Fibroblast of skin of right quadriceps (primary cell): ENCODE data around the gene MAP4K2.
A peak's percentile ranks its signal among the peaks of the same experiment; 100 is the strongest.

Experiments
- DNase-seq: peaks from one replicate; pipeline ENCODE4 v3.0.0-alpha.2; 2013

MAP4K2 gene

GRCh38 chr11:64810891-64811272 is 7.9 kb upstream of the MAP4K2 start:
- DNase-seq: no peak

- DNase-seq: peak; percentile 95
These were observed 7.4 kb upstream of the MAP4K2 start, which contains the start of gene MEN1 for GRCh38 chr11:64810271-64810890. Gene MEN1 (minus strand): TSS chr11:64810551. CDS start chr11:64810109, 442 bp downstream.

- DNase-seq: no peak
These were observed 6.8 kb upstream of the MAP4K2 start for GRCh38 chr11:64809781-64810241.

DNA sequence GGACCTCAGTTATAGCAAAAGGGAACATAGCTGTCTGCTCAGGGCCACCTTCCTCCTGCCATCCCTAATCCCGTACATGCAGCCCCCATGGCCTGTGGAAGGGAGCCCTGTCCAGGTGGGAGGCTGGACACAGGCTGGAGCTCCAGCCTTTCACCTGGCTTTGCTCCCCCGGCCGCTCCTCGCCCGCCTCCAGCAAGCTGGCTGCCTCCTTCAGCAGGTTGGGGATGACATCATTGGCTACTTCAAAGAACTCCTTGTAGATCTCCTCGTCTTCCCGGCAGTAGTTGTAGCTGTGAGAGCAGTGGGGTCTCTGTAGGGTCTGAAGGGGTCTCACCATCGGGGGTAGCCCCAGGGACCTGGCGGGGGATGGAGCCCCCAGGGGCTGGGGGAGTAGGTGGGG is 2.5 kb upstream of the MAP4K2 start:
- no peak for DNase-seq

DNA sequence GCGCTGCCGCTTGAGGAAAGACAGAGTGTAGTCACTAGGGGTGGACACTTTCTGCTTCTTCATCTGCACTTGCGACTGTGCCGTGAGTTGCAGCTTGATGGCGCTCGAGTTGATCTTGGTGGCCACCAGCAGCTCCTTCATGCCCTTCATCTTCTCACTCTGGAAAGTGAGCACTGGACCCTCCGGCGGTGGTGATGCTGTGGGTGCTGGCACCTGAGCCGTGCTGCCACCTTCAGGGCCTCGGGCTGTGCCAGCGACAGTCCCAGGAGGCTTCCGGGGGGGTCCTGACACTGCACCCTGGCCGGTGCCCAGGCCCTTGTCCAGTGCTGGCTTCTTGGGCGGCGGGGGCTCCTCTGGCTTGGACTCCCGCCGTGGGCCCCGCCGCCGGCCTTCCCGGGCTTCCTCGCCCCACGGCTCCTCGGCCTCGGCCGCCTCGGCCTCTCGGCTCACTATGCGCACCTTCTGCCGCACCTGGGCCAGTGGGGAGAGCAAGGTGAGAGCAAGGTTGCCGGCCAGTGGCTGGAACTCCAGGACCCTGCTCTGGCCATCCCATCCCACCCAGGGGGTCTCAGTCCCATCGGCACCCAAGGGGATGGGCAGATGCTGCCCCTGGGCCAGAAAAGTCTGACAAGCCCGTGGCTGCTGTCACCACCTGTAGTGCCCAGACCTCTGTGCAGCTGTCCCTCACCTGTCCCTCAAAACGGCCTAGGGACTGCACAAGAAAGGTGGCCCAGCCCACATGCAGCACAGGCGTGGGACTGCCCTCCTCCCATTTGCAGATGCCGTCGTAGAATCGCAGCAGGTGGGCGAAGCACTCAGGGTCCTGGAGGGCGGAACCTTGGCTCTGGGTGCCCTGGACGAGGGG is 1.6 kb upstream of the MAP4K2 start:
- DNase-seq: no peak

DNA sequence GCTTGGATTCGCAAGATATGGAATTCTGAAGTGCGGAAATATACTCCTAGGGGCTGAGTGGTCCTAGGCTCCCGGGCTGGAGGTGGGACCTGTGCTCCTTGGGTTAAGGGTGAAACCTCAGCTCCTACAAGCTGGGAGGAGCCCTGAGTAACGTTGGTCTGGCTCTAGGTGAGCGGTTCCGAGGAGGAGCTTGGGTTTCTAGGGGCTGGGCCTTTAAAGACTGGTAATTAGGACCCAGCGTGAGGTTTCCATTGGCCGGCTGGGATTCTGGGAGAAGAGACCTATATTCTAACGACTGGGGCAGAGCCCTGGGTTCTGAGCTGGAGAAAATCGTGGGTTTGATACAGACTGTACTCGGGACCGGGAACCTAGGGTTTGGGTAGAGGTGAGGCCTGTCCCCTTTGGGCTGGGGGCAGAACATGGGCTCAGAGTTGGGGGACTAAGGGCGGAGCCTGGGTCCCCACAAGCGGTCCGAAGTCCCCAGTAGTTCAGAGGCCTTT is 882 bp upstream of the MAP4K2 start:
- no peak for DNase-seq

DNA sequence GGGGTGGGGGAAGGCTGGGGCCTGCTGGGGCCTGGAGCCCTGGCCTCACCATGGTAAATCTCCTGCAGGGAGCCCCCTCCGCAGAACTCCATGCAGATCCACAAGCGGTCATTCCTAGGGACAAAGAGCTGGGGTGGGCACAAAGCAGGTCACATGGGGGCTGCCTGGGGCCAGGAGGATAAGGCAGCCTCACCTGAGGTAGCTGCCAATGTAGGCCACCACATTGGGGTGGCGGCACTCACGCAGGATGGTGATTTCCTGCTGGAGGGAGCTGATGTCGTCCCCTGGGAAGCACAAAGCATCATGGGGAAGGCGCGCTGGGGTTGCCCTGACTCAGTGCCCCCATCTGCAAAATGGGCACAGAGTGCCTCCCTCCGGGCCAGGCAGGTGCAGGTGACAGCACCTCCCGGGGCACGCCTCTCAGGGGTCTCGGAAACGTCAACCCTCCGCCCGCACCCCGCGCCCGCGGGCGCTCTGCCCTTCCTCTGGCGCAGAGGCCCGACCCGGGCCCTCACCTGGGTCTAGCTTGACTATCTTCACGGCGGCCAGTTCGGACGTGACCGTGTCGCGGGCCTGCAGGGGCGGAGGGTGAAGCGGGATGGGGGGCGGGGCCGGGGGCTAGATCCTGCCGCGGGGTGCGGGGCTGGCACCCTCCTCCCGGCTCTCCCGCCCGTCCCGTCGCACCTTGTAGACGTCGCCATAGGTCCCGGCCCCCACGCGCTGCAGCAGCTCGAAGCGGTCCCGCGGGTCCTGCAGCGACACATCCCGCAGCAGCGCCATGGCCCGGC is 450 bp downstream of the MAP4K2 start:
- no peak for DNase-seq

DNA sequence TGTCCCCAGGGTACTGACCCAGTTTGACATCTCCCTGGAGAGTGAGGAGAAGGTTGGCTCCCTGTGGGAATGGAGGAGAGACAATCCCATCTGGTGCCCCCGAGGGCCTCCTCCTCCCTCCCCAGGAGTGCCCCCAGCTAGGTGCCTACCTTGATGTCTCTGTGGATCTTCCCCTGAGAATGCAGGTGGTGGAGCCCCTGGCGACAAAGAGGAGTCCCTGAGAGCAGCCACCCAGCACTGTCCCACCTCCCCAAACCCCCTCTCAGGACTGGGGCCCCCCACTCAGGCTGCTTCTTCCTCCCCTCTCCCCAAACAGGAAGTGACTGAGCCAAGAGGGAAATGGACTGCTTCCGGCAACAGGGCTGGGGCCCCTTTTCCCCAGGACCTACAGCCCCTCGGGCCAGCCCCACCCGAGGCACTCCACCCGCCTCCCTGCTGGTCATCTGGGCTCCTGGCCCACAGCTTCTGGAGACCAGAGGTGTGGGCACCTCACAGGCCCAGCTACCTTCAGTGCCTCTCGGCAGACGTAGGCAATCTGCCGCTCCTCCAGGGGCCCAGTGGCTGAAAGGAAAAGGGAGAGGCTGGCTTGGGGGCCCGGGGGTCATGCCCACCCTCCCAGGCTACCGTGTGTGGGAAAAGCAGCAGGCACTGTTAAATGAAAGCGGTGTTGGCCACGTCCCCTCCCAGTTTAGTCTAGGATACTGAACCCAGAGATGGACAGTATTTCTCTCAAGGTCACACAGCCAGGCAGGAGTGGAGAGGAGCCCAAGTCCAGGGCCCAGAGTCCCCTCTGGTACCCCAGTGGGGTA is 1.2 kb downstream of the MAP4K2 start:
- no peak for DNase-seq

GRCh38 chr11:64801158-64801464 is 1.9 kb downstream of the MAP4K2 start:
- no peak for DNase-seq

DNA sequence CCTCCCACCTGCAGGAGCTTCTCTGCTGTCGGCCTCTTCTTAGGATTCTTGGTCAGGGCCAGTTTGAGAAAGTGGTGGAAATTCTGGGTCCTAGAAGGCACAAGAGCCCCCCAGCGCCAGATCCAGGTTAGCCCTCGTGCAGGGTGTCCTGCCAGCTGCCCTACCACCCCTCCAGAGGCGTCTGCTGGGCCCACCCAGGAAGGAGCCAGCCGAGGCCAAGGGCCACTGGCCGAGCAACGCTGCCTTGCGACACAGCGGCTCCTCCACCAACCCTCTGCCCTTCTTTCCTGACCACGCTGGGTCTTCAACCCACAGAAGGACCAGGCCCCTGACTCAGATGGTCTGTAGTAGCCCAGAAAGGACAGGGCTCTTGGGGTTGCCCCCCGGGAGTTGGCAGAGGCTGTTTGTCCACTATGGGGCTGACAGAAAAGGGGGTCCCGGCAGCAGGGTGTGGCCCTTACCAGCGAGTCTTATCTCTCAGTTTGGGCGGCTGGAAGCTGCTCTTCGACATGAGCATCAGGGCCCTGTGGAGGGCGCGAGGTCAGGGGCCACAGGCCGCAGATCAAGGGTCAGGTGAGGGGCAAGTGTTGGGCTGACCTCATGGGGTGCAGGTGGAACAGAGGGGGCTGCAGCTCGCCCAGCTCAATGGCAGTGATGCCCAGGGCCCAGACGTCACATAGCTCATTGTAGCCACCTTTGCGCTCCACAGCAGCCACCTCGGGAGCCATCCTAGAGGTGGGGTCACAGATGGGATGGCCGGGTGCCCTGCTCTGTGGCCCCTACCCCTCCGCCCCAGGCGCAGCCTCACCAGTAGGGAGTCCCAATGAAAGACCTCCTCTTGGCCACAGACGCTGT is 2.5 kb downstream of the MAP4K2 start:
- DNase-seq: no peak

DNA sequence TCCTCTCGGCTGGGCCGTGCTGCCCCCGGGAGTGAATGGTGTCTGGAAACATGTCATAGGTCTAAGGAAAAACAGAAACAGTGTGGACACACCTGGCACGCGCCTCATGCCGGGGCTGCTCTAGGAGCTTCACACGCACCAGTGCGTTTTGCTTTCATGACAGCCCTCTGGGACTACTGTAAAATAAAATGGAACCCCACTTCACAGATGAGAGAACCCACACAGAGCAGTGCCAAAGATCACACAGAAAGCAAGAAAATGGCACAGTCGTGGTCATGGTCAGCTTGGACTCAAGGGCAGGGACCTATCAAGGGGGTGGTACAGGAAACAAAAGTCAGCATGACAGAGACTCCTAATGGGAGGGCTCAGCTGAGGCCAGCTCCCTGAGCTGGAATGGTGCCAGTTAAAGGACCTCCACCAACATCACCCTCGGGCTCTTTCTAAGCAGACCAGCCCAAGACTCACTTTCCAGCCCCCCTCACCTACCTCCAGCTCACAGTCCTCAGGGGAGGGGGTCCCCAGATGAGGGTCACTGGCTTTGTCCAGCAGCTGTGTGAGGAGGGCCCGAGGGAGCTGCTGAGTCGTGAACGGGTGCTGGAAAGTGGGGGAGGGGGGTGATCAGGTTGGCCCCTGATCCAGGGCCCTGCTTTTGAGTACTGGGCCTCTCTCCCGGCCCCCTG is 3.3 kb downstream of the MAP4K2 start:
- DNase-seq: no peak

GRCh38 chr11:64799256-64799622 is 3.8 kb downstream of the MAP4K2 start:
- no peak for DNase-seq

- DNase-seq: no peak
These were observed 6.1 kb downstream of the MAP4K2 start for GRCh38 chr11:64796757-64797541.

DNA sequence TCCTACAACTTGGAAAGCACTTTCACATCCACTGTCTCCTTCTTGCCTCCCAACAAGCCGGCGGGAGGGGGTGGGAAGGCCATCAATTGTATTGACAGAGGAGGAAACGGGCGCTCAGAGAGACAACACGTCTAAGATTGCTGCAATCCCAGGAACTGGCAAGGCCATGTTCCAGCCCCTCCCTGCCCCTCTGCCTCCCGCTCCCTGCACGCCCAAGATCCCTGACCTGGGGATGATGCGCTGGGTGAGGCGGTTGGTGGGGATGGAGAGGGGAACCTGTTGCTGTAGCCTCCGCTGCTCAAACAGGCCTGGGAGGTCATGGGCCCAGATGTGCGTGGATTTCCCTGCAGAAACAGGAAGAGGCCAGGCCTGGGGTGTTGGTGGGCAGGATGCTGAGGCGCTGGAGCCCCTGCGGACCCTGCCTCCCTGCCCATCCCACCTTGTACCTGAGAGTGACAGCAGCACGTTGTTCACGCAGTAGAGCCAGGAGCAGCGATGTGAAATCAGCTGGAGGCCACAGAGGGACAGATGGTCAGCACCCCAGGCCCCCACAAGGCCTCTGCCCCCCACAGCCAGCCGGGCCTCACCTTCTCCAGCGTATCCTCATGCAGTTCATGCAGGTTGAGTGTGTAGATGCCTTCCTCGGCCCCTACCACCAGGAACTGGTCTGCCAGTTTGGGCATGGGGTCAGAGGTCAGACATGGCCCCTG is 6.8 kb downstream of the MAP4K2 start:
- no peak for DNase-seq

- no peak for DNase-seq
These were observed 8.5 kb downstream of the MAP4K2 start for GRCh38 chr11:64794526-64794925.

DNA sequence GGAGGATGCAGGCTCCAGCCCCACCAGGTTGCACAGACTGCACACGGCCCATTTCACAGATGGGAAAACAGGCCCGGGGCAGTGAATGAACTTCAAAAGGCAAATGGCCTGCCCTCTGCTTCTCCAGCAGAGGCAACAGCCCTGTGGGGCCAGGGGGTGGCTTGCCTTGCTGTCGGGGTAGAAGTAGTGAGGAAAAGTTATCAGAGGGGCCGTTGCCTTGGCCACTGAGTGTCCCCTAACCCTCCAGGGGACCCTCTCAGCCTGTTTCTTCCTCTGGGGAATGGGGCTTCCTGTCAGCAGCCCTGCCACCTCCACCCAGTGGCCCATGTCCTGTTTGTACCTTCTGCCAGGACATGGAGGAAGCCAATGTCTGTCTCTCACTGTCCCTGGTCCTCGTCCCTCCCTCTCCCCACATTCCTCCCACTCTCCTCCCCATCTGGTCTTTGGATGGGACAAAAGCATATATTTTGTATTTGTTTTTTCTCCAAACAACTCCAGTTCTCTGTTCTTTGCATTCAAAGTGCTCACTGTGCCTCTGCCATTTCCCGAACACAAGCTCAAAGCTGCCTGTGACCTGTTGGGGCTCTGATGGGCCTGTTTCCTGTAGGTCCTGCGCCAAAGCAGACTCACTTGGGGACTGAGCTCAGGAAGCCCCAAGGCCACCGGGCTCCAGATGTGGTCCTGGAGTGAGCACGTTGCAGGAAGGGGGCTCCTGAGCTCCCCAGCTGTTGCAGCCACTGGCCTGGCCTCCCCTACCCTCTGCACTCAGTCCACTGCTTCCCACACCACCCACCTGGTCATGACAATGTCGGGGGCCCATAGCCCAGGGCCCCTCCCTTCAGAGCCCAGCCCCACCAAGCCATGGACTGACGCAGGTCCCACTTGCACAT is 9.5 kb downstream of the MAP4K2 start:
- no peak for DNase-seq

GRCh38 chr11:64792482-64792881 is 10.5 kb downstream of the MAP4K2 start:
- no peak for DNase-seq

DNA sequence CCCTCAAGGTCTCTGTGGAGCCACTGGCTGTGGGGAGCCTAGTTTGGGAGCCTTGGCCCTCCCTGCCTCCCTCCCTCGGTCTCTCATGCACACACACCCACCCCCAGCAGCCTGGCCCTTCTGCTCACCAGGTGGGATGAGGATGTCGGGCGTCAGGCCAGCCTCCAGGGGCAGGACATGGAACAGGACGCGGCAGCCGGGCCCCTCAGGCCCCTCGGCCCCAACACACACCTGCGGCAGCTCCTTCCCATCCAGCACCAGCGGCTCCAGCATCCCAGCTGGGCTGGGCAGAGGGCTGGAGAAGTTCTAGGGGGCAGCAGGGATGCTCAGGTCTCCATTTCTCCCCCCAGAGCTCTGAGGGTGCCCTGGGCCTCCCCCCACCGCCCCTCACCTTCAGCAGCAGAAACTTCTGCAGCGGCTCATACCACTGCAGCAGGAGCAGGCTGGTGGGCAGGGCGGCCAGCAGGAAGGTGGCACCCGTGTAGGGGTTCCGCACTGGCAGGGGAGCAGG is 11.2 kb downstream of the MAP4K2 start:
- DNase-seq: no peak
